Measurements from ENCODE around the gene PDLIM4.

Gene PDLIM4

GRCh38 chr5:132293066-132293991 lies 35.8 kb downstream of the PDLIM4 start:
- peak; percentile 91 for DNase-seq

GRCh38 chr5:132293992-132294727 lies 36.7 kb downstream of the PDLIM4 start, which contains the start of gene SLC22A4:
Gene SLC22A4 (plus strand): TSS chr5:132294394. CDS start chr5:132294617, 223 bp downstream.
- peak; percentile 97 for DNase-seq

GRCh38 chr5:132294728-132295504 lies 37.4 kb downstream of the PDLIM4 start:
- peak; percentile 95 for DNase-seq

- peak; percentile 15 for DNase-seq
These were observed 38.3 kb downstream of the PDLIM4 start for GRCh38 chr5:132295505-132296411.

GRCh38 chr5:132296412-132297016 lies 39.0 kb downstream of the PDLIM4 start:
- peak; percentile 16 for DNase-seq

- DNase-seq, result no peak
These were observed 39.9 kb downstream of the PDLIM4 start for GRCh38 chr5:132297211-132297940.

GRCh38 chr5:132298298-132299212 lies 41.1 kb downstream of the PDLIM4 start:
- no peak for DNase-seq

- no peak for DNase-seq
These were observed 42.4 kb downstream of the PDLIM4 start for GRCh38 chr5:132299917-132300316.

GRCh38 chr5:132300577-132301343 lies 43.3 kb downstream of the PDLIM4 start:
- DNase-seq, result no peak

- DNase-seq, result no peak
These were observed 44.1 kb downstream of the PDLIM4 start for GRCh38 chr5:132301344-132302271.

- DNase-seq, result no peak
These were observed 44.9 kb downstream of the PDLIM4 start for GRCh38 chr5:132302413-132302812.

- no peak for DNase-seq
These were observed 46.1 kb downstream of the PDLIM4 start for GRCh38 chr5:132303589-132303988.

GRCh38 chr5:132305420-132305819 lies 47.9 kb downstream of the PDLIM4 start:
- DNase-seq, result no peak

GRCh38 chr5:132308701-132309100 lies 51.2 kb downstream of the PDLIM4 start:
- no peak for DNase-seq

GRCh38 chr5:132309679-132310078 lies 52.2 kb downstream of the PDLIM4 start:
- peak; percentile 15 for DNase-seq

- no peak for DNase-seq
These were observed 52.8 kb downstream of the PDLIM4 start for GRCh38 chr5:132310141-132310834.

GRCh38 chr5:132313366-132313765 lies 55.9 kb downstream of the PDLIM4 start:
- no peak for DNase-seq

All from EL (cell line).